ENCODE data around the gene CHST10. TPM values are rescaled to one million over a fixed set of nuclear protein-coding genes. Genes with fewer than 3 reads are reported as not detected.

Gene CHST10
- total RNA-seq, 4 donors from 2014 or later: 0.95 to 6.6 (median 2.8) TPM

DNA sequence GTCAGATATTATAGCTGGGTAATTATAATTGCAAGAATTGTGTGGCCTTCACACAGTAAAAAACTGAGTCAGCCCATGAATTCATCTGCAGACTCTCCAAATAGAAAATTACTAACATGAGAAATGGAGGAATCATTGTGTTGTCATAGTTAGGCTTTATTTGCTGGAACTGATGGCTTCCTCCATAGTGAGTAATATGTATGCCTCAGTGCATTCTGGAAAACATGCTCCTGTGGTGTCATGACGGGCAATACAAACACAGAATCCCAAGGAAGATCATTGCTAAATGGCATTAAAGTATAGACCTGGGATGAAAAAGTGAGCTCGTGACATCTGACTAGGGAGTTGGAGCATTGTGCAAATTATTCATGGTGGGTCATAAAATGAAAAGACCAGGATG lies 29.2 kb upstream of the CHST10 start:
- TF ChIP-seq CTCF (IDR thresholded peaks at IDR 0.05) (no peak), POLR2A (IDR thresholded peaks at IDR 0.05) (no peak)
- no peak for DNase-seq
- Histone ChIP-seq H3K36me3 (no peaks in the 10 kb centered on the region), H3K4me1 (no peaks in the 10 kb centered on the region), H3K4me3 (no peak overlapping the region), H3K27me3 (no peaks in the 10 kb centered on the region), H3K27ac (no peak overlapping the region), H3K9me3 (no peaks in the 10 kb centered on the region)

DNA sequence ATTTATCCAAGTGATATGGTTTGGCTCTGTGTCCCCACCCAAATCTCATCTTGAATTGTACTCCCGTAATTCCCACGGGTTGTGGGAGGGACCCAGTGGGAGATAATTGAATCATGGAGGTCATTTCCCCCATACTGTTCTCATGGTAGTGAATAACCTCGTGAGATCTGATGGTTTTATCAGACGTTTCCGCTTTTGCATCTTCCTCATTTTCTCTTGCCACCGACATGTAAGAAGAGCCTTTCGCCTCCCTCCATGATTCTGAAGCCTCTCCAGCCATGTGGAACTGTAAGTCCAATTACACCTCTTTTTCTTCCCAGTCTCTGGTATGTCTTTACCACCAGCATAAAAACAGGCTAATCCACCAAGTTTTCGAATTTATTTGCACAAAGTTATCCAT lies 20.3 kb upstream of the CHST10 start:
- H3K4me1 ChIP-seq: no peaks in the 10 kb centered on the region
- DNase-seq: no peak
- TF ChIP-seq POLR2A (IDR thresholded peaks at IDR 0.05) (no peak), CTCF (IDR thresholded peaks at IDR 0.05) (no peak)
- no peaks in the 10 kb centered on the region for H3K9me3 ChIP-seq
- no peaks in the 10 kb centered on the region for H3K36me3 ChIP-seq
- no peak overlapping the region for H3K4me3 ChIP-seq
- no peak overlapping the region for H3K27ac ChIP-seq
- no peaks in the 10 kb centered on the region for H3K27me3 ChIP-seq

DNA sequence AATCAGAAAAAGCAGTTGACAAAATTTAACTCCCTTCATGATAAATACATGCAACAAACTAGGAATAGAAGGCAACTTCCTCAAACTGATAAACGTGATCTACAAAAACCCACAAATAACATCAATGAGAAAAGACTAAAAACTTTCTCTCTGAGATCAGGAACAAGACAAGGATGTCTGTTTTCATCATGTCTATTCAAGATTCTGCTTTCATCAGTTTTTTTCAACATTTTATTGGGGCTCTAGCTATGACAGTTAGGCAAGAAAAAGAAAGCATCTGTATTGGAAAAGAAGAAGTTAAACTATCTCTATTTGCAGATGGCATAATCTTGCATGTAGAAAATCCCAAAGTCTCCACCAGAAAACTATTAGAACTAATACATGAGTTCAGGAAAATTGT lies 12.3 kb upstream of the CHST10 start:
- no peaks in the 10 kb centered on the region for H3K36me3 ChIP-seq
- no peak overlapping the region for H3K4me3 ChIP-seq
- H3K27me3 ChIP-seq: no peaks in the 10 kb centered on the region
- no peaks in the 10 kb centered on the region for H3K9me3 ChIP-seq
- no peak overlapping the region for H3K27ac ChIP-seq
- no peak for DNase-seq
- H3K4me1 ChIP-seq: no peaks in the 10 kb centered on the region
- TF ChIP-seq CTCF (IDR thresholded peaks at IDR 0.05) (no peak), POLR2A (IDR thresholded peaks at IDR 0.05) (no peak)

DNA sequence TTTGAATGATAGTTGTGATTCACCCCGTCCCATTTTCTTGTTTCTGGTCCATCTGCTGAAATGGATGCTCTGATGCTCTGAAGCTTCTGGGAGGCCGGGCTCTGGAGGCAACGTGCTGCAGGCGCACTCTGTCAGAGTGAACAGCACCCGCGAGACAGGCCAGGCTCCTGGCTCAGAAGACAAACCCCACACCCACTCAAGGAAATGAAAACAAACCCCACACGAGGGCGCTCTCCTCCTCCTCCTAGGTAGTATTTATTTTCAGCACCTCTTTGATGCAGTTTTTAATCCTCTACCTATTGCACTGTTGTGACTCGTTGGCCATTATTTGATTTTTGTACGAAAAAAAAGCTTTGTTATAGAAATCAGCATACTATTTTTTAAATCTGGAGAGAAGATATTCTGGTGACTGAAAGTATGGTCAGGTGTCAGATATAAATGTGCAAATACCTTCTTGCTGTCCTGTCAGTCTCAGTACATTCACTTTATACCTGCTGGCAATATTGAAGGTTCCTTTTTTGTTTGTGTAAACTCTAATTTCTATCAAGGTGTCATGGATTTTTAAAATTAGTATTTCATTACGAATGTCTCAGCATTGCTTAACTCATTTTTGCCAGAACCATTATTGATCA lies 10.3 kb upstream of the CHST10 start:
- H3K27me3 ChIP-seq: no peaks in the 10 kb centered on the region
- TF ChIP-seq POLR2A (IDR thresholded peaks at IDR 0.05) (no peak), CTCF (IDR thresholded peaks at IDR 0.05) (peak in 3 of 6 experiments; percentile 25 to 52 (median 33))
- H3K4me1 ChIP-seq: no peaks in the 10 kb centered on the region
- H3K27ac ChIP-seq: no peak overlapping the region
- peak in 2 of 3 donors; percentile 68 to 82 for DNase-seq
- H3K36me3 ChIP-seq: no peaks in the 10 kb centered on the region
- no peak overlapping the region for H3K4me3 ChIP-seq
- no peaks in the 10 kb centered on the region for H3K9me3 ChIP-seq

GRCh38 chr2:100427111-100427510 lies 9.6 kb upstream of the CHST10 start:
- Histone ChIP-seq H3K36me3 (no peaks in the 10 kb centered on the region), H3K9me3 (no peaks in the 10 kb centered on the region), H3K4me1 (no peaks in the 10 kb centered on the region), H3K27me3 (no peaks in the 10 kb centered on the region), H3K27ac (no peak overlapping the region), H3K4me3 (no peak overlapping the region)
- TF ChIP-seq POLR2A (IDR thresholded peaks at IDR 0.05) (no peak), CTCF (IDR thresholded peaks at IDR 0.05) (no peak)
- no peak for DNase-seq

GRCh38 chr2:100426384-100426720 lies 8.9 kb upstream of the CHST10 start:
- Histone ChIP-seq H3K36me3 (no peaks in the 10 kb centered on the region), H3K27me3 (no peaks in the 10 kb centered on the region), H3K4me1 (no peaks in the 10 kb centered on the region), H3K4me3 (no peak overlapping the region), H3K9me3 (no peaks in the 10 kb centered on the region), H3K27ac (no peak overlapping the region)
- no peak for DNase-seq
- no peak for TF ChIP-seq POLR2A (IDR thresholded peaks at IDR 0.05)
